Stomach (tissue), 4 donors: ENCODE results near the gene ZNF169.

Source experiments
- CTCF ChIP-seq, 7 experiments: fragments of 450-650 bp in 4 of 7; fragments of 200-600 bp in 3 of 7; sonication (generic) in 3 of 7; IDR thresholded peaks; one replicate each; pipeline ENCODE4 v1.5.1; 2016 to 2019; ENCODE audit warnings: antibody characterized with exemption in 7 of 7, control low read depth in 2 of 7, mild to moderate bottlenecking in 1 of 7
- EP300 ChIP-seq: sonication (generic); formaldehyde crosslinking; IDR thresholded peaks from one replicate; pipeline ENCODE4 v1.6.1; 2017; ENCODE audit warnings: antibody characterized with exemption
- POLR2A ChIP-seq, 4 donors: fragments of 450-650 bp; IDR thresholded peaks; one replicate each; pipeline ENCODE4 v1.6.1; 2016; ENCODE audit warnings: antibody characterized with exemption in 4 of 4, control low read depth in 2 of 4, mild to moderate bottlenecking in 1 of 4, moderate library complexity in 1 of 4
- POLR2AphosphoS5 ChIP-seq, 3 donors: sonication (generic); formaldehyde crosslinking; IDR thresholded peaks; one replicate each; pipeline ENCODE4 v1.6.1; 2016; ENCODE audit warnings: antibody characterized with exemption in 3 of 3

GRCh38 chr9:94302426-94302825, 43.3 kb downstream of the ZNF169 start:
- TF ChIP-seq POLR2AphosphoS5 (IDR thresholded peaks at IDR 0.05) (no peak), CTCF (IDR thresholded peaks at IDR 0.05) (no peak), EP300 (no peak), POLR2A (IDR thresholded peaks at IDR 0.05) (no peak)
